ENCODE results near the gene GLCE.

GRCh38 chr15:69189157-69189556 lies 28.7 kb downstream of the GLCE start:
- TF ChIP-seq CTCF (IDR thresholded peaks at IDR 0.05; ENCODE audit: low read depth, low read length, missing input control), result no peak
- no peak for TF ChIP-seq ATF3 (IDR thresholded peaks at IDR 0.05)
- TF ChIP-seq YY1 (IDR thresholded peaks at IDR 0.05), result no peak

All from liver (tissue), 3 donors.